Cardiac muscle cell (in vitro differentiated cells and primary cell): Measurements from ENCODE around the gene OST4. TPM values are rescaled to one million over a fixed set of nuclear protein-coding genes. Genes with fewer than 3 reads are reported as not detected.

Source experiments
- DNase-seq, 2 donors: peaks; one replicate each; pipeline versions ENCODE4 v3.0.0 to v3.0.0-alpha.2; 2010 to 2017; ENCODE audit warnings: low read depth in 1 of 2, low spot score in 1 of 2
- H3K27ac ChIP-seq: fragments of 200-600 bp; sonication (generic); 2 replicates; pipeline ENCODE4 v1.5.1; 2016
- H3K27me3 ChIP-seq: fragments of 200-600 bp; sonication (generic); 2 replicates; pipeline ENCODE4 v1.6.0; 2016; ENCODE audit warnings: control low read depth
- H3K36me3 ChIP-seq: fragments of 200-600 bp; sonication (generic); 2 replicates; pipeline ENCODE4 v1.5.1; 2016; ENCODE audit warnings: control low read depth
- H3K4me1 ChIP-seq: fragments of 200-600 bp; sonication (generic); 2 replicates; pipeline ENCODE4 v1.8.1; 2017; ENCODE audit warnings: low read depth, mild to moderate bottlenecking, mixed run types
- H3K4me3 ChIP-seq: fragments of 200-600 bp; sonication (generic); 2 replicates; pipeline ENCODE4 v1.5.1; 2016; ENCODE audit warnings: mild to moderate bottlenecking
- H3K9me3 ChIP-seq: fragments of 200-600 bp; sonication (generic); 2 replicates; pipeline ENCODE4 v1.5.1; 2017; ENCODE audit warnings: low read depth, mild to moderate bottlenecking, control low read depth
- polyA plus RNA-seq: library from polyadenylated mRNA; unstranded; fragments of >200 nt; fragmentation: Nextera tagmentation; extraction: Ambion mirVana; gene quantifications from 2 replicates; pipeline ENCODE4 v1.2.1, GENCODE V29; 2016
- total RNA-seq: library from RNA; depleted of rRNA; stranded (reverse); fragments of >200 nt; gene quantifications from 2 replicates; pipeline ENCODE4 v1.2.3, GENCODE V29; 2016
- TF ChIP-seq, protein P1 (sequence below): IDR thresholded peaks from 2 replicates; pipeline ENCODE4 v1.5.1; 2012; ENCODE audit warnings: low read depth, mild to moderate bottlenecking, low read length

Gene OST4
- total and polyA plus RNA-seq, 2 experiments from 2014 or later, result 289 to 779 TPM

DNA sequence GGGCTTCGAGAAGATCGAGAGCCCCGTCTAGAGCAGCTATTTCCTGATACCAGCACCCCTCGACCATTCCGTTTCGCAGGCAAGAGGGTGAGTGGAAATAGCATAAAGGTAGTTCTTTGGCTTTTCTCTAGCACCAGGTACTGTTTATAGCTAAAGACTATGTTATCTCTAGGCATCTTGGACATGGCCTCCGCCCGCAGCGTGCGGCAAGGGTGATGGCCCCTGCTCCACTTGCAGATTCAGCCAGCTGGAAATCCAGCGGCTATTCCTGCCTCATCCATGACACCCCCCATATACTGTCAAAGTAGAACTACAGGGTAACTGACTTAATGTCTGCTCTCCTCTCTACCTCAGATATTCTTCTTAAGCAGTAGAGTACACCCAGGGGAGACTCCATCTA is 16.7 kb downstream of the OST4 start:
- peaks cover 3% of the 10 kb centered on the region for H3K4me1 ChIP-seq
- H3K36me3 ChIP-seq, result peaks cover 41% of the 10 kb centered on the region
- no peaks in the 10 kb centered on the region for H3K27me3 ChIP-seq
- H3K4me3 ChIP-seq, result no peak overlapping the region
- TF ChIP-seq, protein P1, sequence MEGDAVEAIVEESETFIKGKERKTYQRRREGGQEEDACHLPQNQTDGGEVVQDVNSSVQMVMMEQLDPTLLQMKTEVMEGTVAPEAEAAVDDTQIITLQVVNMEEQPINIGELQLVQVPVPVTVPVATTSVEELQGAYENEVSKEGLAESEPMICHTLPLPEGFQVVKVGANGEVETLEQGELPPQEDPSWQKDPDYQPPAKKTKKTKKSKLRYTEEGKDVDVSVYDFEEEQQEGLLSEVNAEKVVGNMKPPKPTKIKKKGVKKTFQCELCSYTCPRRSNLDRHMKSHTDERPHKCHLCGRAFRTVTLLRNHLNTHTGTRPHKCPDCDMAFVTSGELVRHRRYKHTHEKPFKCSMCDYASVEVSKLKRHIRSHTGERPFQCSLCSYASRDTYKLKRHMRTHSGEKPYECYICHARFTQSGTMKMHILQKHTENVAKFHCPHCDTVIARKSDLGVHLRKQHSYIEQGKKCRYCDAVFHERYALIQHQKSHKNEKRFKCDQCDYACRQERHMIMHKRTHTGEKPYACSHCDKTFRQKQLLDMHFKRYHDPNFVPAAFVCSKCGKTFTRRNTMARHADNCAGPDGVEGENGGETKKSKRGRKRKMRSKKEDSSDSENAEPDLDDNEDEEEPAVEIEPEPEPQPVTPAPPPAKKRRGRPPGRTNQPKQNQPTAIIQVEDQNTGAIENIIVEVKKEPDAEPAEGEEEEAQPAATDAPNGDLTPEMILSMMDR, result no peak
- DNase-seq, result no peak
- no peaks in the 10 kb centered on the region for H3K9me3 ChIP-seq
- H3K27ac ChIP-seq, result no peak overlapping the region

DNA sequence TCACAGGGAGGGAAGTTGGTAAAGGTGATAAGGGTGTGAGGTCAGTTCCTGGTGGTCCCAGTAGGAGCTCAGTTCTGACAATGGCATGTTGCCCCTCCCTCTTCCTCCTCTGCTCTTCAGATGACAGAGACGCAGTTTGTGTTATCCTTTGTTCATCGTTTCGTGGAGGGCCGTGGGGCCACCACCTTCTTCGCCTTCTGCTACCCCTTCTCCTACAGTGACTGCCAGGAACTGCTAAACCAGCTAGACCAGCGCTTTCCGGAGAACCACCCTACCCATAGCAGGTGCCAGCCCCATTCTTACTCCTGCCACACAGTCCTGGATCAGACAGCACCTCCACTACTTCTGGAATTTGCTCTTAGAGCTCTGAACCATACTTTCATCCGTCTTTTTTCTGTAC is 17.7 kb downstream of the OST4 start:
- Histone ChIP-seq H3K4me3 (no peak overlapping the region), H3K36me3 (peaks cover 41% of the 10 kb centered on the region), H3K27ac (no peak overlapping the region), H3K27me3 (no peaks in the 10 kb centered on the region), H3K4me1 (peaks cover 9% of the 10 kb centered on the region), H3K9me3 (no peaks in the 10 kb centered on the region)
- DNase-seq, result no peak
- TF ChIP-seq, protein P1, result no peak

DNA sequence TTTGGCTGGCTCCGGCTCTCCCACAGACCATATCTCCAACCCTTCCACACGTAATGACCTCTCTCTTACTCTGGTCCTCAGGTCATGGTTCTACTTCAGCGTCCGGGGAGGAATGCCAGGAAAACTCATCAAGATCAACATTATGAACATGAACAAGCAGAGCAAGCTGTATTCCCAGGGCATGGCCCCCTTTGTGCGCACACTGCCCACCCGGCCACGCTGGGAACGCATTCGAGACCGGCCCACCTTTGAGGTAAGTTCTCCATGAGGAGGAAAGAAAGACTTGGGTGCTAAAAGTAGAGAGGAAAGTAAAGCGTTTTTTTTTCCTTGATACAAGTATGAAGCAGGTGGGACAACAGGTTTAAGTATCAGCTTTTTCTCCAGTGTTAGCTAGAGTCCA is 18.1 kb downstream of the OST4 start:
- peaks cover 9% of the 10 kb centered on the region for H3K4me1 ChIP-seq
- no peaks in the 10 kb centered on the region for H3K9me3 ChIP-seq
- H3K4me3 ChIP-seq, result no peak overlapping the region
- peaks cover 40% of the 10 kb centered on the region for H3K36me3 ChIP-seq
- H3K27me3 ChIP-seq, result no peaks in the 10 kb centered on the region
- TF ChIP-seq, protein P1, result no peak
- DNase-seq, result no peak
- no peak overlapping the region for H3K27ac ChIP-seq

DNA sequence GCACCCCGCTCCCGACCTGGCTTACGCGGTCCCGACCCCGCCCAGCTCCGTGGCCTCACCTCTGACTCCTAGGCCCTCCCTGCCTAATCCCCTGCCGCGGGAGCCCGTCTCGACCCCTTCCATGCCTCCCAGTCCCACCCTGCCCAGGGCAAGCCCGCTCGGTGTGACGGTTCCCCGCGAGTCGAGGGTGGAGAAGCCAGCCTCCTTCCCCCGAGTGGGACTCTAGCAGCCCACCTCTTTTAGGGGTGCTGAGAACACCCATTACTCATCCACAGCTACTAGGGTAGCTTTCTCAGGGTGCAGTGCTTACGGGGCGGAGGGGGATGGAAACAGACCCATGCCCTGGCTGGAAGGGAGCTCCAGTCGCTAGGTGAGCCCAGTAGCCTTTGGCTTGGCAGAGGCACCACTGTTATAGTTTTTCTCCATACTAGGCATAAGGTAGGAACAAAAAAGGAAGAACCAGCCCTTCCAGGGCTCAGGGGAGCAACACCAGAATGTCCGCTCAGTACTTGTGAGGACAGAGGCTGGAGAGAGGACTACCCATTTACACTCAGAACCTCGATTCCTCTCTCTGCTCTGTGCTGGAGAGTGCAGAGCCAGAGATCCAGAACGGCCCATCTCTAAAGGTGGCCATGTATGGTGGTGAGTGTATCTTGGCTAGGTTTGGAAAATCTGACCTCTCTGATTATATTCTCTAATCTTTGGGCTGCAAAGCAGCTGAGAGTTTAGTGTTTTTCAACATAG is 19.4 kb downstream of the OST4 start:
- Histone ChIP-seq H3K27me3 (no peaks in the 10 kb centered on the region), H3K9me3 (no peaks in the 10 kb centered on the region), H3K4me3 (peak overlapping the region; percentile 97), H3K27ac (peak overlapping the region; percentile 96), H3K4me1 (peaks cover 9% of the 10 kb centered on the region), H3K36me3 (peaks cover 33% of the 10 kb centered on the region)
- peak in 1 of 2 donors; percentile 28 for DNase-seq
- TF ChIP-seq, protein P1, result no peak

DNA sequence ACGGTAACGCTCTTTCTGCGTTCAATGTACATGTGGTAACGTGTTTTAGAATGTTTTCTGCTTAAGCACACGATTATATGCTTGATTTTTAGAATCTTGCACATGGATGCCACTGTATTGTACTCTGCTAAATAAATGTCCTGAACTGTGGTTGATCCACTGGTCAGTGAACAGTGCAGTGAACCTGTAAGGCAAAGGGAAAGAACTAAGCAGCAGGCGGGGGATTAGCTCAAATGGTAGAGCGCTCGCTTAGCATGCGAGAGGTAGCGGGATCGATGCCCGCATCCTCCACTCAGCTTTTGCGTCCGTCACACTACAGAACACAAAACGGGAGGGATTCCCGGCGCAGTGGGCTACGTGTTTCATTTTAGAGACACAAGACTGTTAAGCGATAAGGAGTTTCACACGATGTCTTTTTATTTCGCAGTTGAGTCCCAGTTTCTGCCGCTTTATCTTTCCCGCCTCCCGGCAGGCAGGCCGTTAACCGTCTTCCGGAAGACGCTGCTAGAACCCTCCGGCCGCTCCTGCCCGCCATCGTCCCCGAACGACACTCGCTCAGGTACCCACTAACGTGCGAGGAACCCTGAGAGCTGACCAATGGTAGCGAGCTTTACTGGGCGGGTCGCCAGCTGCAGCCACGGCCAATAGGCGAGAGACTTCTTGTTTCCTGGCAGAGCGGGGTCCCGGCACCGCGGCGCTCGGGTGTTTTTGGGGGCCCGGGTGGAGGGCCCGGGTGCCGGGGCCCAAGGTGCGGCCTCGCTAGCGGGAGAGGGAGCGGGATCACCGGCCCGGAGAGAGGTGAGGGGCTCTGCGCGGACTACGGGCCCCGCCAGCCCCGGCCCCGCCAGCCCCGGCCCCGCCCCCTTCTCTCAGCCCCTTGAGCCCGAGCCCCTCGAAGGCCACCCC is 20.2 kb downstream of the OST4 start, which contains the start of gene AGBL5:
TSS of gene AGBL5 (plus strand) at position 673 of the 906 bp plus-strand sequence. CDS start 1,291 bp downstream, outside the sequence.
- Histone ChIP-seq H3K4me3 (peak within 1 kb of the TSS; percentile 97), H3K4me1 (peaks cover 9% of the 10 kb centered on the region)

More for the DNA sequence above, 20.2 kb downstream of the OST4 start, which contains the start of gene AGBL5:
- no peaks in the 10 kb centered on the region for H3K27me3 ChIP-seq
- H3K27ac ChIP-seq, result peak within 1 kb of the TSS; percentile 96
- no peaks in the 10 kb centered on the region for H3K9me3 ChIP-seq
- H3K36me3 ChIP-seq, result peaks cover 27% of the 10 kb centered on the region
- DNase-seq, result peak; percentile 93 to 94
- TF ChIP-seq, protein P1, result no peak
